Coronary artery (tissue), 2 donors: Measurements from ENCODE around the gene SLC12A9.
A peak's percentile ranks its signal among the peaks of the same experiment; 100 is the strongest.

ENCODE experiments used
- DNase-seq: peaks from one replicate; pipeline ENCODE4 v3.0.0-alpha.2; 2017; ENCODE audit warnings: low spot score
- H3K27ac ChIP-seq, 2 donors: fragments of 200-600 bp; sonication (generic); one replicate each; pipeline ENCODE4 v1.5.1; 2016 to 2019
- H3K4me3 ChIP-seq: fragments of 200-600 bp; sonication (generic); 2 replicates; pipeline ENCODE4 v1.5.1; 2016; ENCODE audit warnings: mild to moderate bottlenecking, moderate library complexity
- TF ChIP-seq, protein P1 (sequence below): fragments of 200-600 bp; sonication (generic); IDR thresholded peaks from one replicate; pipeline ENCODE4 v1.5.1; 2019; ENCODE audit warnings: antibody characterized with exemption

The SLC12A9 gene

DNA sequence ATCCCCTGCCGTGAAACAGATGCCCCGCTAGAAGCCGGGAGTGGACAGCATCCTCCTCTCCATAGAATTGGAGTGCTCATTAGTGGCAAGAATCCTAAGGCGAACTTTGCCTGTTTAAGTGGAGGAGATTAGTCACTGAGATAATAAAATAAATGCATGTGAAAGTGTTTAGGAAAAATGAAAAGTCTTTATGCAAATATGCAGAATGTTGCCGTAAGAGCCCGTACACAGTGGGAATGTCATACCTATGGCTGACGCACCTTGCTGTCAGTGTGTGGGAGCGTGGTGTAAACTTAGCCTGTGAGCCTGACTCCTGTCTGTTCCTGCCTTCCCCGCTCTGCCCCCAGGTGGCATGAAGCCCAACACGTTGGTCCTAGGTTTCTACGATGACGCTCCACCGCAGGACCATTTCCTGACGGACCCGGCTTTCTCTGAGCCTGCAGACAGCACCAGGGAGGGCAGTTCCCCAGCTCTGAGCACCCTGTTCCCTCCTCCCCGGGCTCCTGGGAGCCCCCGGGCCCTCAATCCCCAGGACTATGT is 12.9 kb downstream of the SLC12A9 start:
- Histone ChIP-seq H3K4me3 (peak overlapping the region; percentile 85), H3K27ac (peak overlapping the region; percentile 95 to 98)
- no peak for DNase-seq
- TF ChIP-seq, protein P1, sequence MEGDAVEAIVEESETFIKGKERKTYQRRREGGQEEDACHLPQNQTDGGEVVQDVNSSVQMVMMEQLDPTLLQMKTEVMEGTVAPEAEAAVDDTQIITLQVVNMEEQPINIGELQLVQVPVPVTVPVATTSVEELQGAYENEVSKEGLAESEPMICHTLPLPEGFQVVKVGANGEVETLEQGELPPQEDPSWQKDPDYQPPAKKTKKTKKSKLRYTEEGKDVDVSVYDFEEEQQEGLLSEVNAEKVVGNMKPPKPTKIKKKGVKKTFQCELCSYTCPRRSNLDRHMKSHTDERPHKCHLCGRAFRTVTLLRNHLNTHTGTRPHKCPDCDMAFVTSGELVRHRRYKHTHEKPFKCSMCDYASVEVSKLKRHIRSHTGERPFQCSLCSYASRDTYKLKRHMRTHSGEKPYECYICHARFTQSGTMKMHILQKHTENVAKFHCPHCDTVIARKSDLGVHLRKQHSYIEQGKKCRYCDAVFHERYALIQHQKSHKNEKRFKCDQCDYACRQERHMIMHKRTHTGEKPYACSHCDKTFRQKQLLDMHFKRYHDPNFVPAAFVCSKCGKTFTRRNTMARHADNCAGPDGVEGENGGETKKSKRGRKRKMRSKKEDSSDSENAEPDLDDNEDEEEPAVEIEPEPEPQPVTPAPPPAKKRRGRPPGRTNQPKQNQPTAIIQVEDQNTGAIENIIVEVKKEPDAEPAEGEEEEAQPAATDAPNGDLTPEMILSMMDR = no peak

DNA sequence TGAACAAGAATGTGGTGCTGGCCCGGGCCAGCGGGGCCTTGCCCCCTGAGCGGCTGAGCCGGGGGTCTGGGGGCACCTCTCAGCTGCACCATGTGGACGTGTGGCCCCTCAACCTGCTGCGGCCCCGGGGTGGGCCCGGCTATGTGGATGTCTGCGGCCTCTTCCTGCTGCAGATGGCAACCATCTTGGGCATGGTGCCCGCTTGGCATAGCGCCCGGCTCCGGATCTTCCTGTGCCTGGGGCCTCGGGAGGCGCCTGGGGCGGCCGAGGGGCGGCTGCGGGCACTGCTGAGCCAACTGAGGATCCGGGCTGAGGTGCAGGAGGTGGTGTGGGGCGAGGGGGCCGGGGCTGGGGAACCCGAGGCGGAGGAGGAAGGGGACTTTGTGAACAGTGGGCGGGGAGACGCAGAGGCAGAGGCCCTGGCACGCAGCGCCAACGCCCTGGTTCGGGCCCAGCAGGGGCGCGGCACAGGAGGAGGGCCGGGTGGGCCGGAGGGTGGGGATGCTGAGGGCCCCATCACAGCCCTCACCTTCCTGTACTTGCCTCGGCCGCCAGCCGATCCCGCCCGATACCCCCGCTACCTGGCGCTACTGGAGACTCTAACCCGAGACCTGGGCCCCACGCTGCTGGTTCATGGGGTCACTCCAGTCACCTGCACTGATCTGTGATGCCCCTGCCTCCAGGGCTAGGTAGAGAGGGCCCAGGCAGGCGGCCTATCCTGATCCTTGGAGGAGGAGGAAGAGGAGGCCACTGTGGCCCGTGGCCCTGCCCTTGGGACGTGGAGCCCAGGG is 13.6 kb downstream of the SLC12A9 start:
- no peak for DNase-seq
- TF ChIP-seq, protein P1 = no peak
- peak overlapping the region; percentile 85 for H3K4me3 ChIP-seq
- H3K27ac ChIP-seq = peak overlapping the region; percentile 95 to 98

GRCh38 chr7:100866729-100867039 is 14.2 kb downstream of the SLC12A9 start:
- DNase-seq = no peak
- TF ChIP-seq, protein P1 = no peak
- peak overlapping the region; percentile 95 to 98 for H3K27ac ChIP-seq
- H3K4me3 ChIP-seq = peak overlapping the region; percentile 85

DNA sequence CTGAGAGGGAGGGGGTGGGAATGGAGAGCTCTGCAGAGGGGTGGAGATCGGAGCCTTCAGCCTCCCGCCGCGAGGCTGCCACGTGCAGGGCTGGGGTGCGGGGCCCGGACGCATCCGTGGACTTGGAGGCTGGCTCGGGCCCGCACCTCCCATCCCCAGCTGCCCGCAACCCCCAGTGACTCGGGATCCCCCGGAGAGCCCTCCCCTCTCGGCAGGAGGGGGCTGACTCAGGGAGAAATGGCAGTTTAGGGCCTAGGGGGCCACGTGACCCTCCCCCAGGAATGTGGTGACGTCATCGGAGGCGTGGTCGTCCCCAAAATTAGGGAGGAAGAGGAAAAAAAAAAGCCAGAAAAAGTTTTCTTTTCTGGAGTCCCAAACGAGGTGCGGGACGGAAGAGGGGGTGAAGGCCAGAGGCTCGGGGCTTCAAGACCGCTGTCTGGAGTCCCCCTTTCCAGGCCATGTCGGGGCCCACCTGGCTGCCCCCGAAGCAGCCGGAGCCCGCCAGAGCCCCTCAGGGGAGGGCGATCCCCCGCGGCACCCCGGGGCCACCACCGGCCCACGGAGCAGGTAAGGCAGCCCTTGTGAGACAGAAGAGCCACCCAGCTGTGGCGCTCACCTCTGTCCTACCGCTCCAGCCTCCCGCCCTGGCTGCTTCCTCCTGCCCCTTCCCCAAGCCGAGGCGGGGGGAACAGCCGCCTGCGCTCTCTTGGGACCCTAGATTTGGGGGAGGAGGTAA is 14.7 kb downstream of the SLC12A9 start, which contains the start of gene TRIP6:
Gene TRIP6 (plus strand): TSS at position 348 of the 736 bp plus-strand sequence. CDS start 111 bp downstream, at position 459.
- Histone ChIP-seq H3K27ac (peak within 1 kb of the TSS; percentile 95 to 98), H3K4me3 (peak within 1 kb of the TSS; percentile 85)
- TF ChIP-seq, protein P1 = no peak
- peak; percentile 95 for DNase-seq

DNA sequence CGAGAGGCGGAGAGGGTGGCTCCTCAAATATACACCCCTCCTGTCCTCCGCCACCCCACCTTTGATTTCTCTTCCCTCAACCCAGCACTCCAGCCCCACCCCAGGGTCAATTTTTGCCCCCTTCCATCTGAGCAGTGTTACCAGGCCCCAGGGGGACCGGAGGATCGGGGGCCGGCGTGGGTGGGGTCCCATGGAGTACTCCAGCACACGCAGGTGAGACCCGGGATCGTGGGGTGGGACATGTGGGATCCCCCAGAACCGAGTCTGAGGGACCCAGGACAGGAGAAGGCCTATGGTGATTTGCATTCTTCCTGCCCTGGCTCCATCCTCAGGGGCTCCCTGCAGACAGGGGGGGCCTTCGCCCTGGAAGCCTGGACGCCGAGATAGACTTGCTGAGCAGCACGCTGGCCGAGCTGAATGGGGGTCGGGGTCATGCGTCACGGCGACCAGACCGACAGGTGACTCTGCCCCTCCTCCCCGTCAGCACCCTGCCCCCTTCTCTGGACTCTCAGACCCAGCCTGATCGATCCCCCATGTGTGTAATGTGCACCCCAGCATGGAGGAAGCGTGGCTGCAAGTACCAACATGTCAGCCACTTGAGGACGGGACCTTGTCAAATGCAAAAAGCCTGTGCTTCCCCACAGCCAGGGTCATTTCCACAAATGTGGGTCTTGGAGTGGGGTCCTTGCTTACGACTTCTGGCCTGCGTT is 15.4 kb downstream of the SLC12A9 start:
- H3K4me3 ChIP-seq = peak overlapping the region; percentile 85
- H3K27ac ChIP-seq = peak overlapping the region; percentile 95 to 98
- TF ChIP-seq, protein P1 = no peak
- DNase-seq = no peak

GRCh38 chr7:100873599-100874299 is 21.2 kb downstream of the SLC12A9 start:
- Histone ChIP-seq H3K4me3 (peak overlapping the region; percentile 93), H3K27ac (peak overlapping the region; percentile 88 to 99)
- TF ChIP-seq, protein P1 = no peak
- peak; percentile 59 for DNase-seq
